A549 (cell line): Measurements from ENCODE around the gene OSBPL3. TPM values are rescaled to one million over a fixed set of nuclear protein-coding genes. Genes with fewer than 3 reads are reported as not detected.

ENCODE experiments used
- ATAC-seq, 2 experiments: fragments of 200-7000 bp in 1 of 2; fragments of >200 bp in 1 of 2; cut with Nextera tagmentation in 1 of 2; cut with Tn5 transposase in 1 of 2; 3 replicates each; pipeline versions ENCODE4 v1.8.0 to v1.9.1; 2018 to 2020; ENCODE audit warnings: mild to moderate bottlenecking in 1 of 2, moderate library complexity in 1 of 2
- CTCF ChIA-PET: fragments of 300-600 bp; sonication (Branson Sonifier 250); formaldehyde crosslinking; extraction: SDS; loops from one replicate; lab custom pipeline; 2021; ENCODE audit warnings: antibody characterized with exemption, inconsistent platforms; lab: Yijun Ruan, JAX
- POLR2A ChIA-PET: fragments of 350-600 bp; formaldehyde crosslinking; extraction: SDS; loops from one replicate; lab custom pipeline; 2021; ENCODE audit warnings: antibody characterized with exemption, inconsistent platforms; lab: Yijun Ruan, JAX
- DNase-seq, 2 experiments: peaks; one replicate each; pipeline versions ENCODE4 v3.0.0 to v3.0.0-alpha.2; 2011 to 2016; ENCODE audit warnings: low read depth in 1 of 2, low spot score in 1 of 2
- FAIRE-seq: peaks from 2 replicates; lab custom pipeline; 2011; peaks lifted over from hg19 to GRCh38; lab: Jason Lieb, UNC
- H3K27ac ChIP-seq, 2 experiments: fragments of >200 bp; sonication (Bioruptor Twin); formaldehyde crosslinking; 3 replicates each; pipeline ENCODE4 v1.5.1; 2016 to 2017
- H3K4me1 ChIP-seq: fragments of >200 bp; sonication (Bioruptor Twin); formaldehyde crosslinking; 3 replicates; pipeline ENCODE4 v1.6.1; 2016
- H3K4me2 ChIP-seq: fragments of >200 bp; sonication (Bioruptor Twin); formaldehyde crosslinking; 3 replicates; pipeline ENCODE4 v1.6.1; 2016
- H3K4me3 ChIP-seq: fragments of >200 bp; sonication (Bioruptor Twin); formaldehyde crosslinking; 3 replicates; pipeline ENCODE4 v1.5.1; 2016
- H3K9me3 ChIP-seq: fragments of >200 bp; sonication (Bioruptor Twin); formaldehyde crosslinking; 3 replicates; pipeline ENCODE4 v1.6.1; 2016
- ATOH8 ChIP-seq: fragments of 250-450 bp; sonication (Bioruptor Pico); IDR thresholded peaks from 2 replicates; pipeline ENCODE4 v1.5.0; 2020; ENCODE audit warnings: low read depth, mild to moderate bottlenecking, moderate library complexity
- CBX8 ChIP-seq: fragments of 200-600 bp; sonication (generic); IDR thresholded peaks from 2 replicates; pipeline ENCODE4 v1.6.1; 2016
- CHD4 ChIP-seq: fragments of 200-600 bp; sonication (generic); IDR thresholded peaks from 2 replicates; pipeline ENCODE4 v1.6.1; 2016; ENCODE audit warnings: antibody characterized with exemption, mild to moderate bottlenecking, borderline replicate concordance
- E2F6 ChIP-seq: IDR thresholded peaks from 2 replicates; pipeline ENCODE4 v1.6.1; 2012; ENCODE audit warnings: low read depth, borderline replicate concordance
- EP300 ChIP-seq, 2 experiments: fragments of >200 bp; sonication (Bioruptor Twin); formaldehyde crosslinking; IDR thresholded peaks; 2 replicates in 1 of 2; 3 replicates in 1 of 2; pipeline ENCODE4 v1.6.1; 2016 to 2017
- FOSL2 ChIP-seq, 2 experiments: fragments of 450-650 bp in 1 of 2; fragments of >200 bp in 1 of 2; sonication (Bioruptor Twin) in 1 of 2; formaldehyde crosslinking; IDR thresholded peaks; 2 replicates each; pipeline versions ENCODE4 v1.5.0 to v1.6.1; 2016 to 2020; ENCODE audit warnings: mild to moderate bottlenecking in 1 of 2, moderate library complexity in 1 of 2
- FOXS1 ChIP-seq: fragments of 250-450 bp; sonication (Bioruptor Pico); IDR thresholded peaks from 2 replicates; pipeline ENCODE4 v1.5.0; 2020; ENCODE audit warnings: mild to moderate bottlenecking, moderate library complexity
- HES2 ChIP-seq: fragments of >200 bp; sonication (Bioruptor Twin); formaldehyde crosslinking; IDR thresholded peaks from 2 replicates; pipeline ENCODE4 v1.6.1; 2016
- HEYL ChIP-seq: fragments of 250-450 bp; sonication (Bioruptor Pico); IDR thresholded peaks from 2 replicates; pipeline ENCODE4 v1.8.0; 2021; ENCODE audit warnings: mild to moderate bottlenecking, moderate library complexity
- HOXA7 ChIP-seq: fragments of 250-450 bp; sonication (Bioruptor Pico); IDR thresholded peaks from 2 replicates; pipeline ENCODE4 v1.5.0; 2020; ENCODE audit warnings: mild to moderate bottlenecking, moderate library complexity
- JUNB ChIP-seq: fragments of >200 bp; sonication (Bioruptor Twin); formaldehyde crosslinking; IDR thresholded peaks from 2 replicates; pipeline ENCODE4 v1.6.1; 2016
- KDM5A ChIP-seq: fragments of 200-600 bp; sonication (generic); IDR thresholded peaks from 2 replicates; pipeline ENCODE4 v1.6.1; 2016; ENCODE audit warnings: antibody characterized with exemption, mild to moderate bottlenecking
- MAFK ChIP-seq: fragments of 450-650 bp; IDR thresholded peaks from 2 replicates; pipeline ENCODE4 v1.6.1; 2014; ENCODE audit not compliant: partially characterized antibody
- MAX ChIP-seq: IDR thresholded peaks from 2 replicates; pipeline ENCODE4 v1.6.1; 2012
- NFE2L2 ChIP-seq: fragments of 150-350 bp; conservative IDR thresholded peaks from 2 replicates; pipeline ENCODE4 v1.6.1; 2014; ENCODE audit warnings: low read length
- NPAS2 ChIP-seq: fragments of 250-450 bp; sonication (Bioruptor Pico); IDR thresholded peaks from 2 replicates; pipeline ENCODE4 v1.8.0; 2022; ENCODE audit warnings: mild to moderate bottlenecking, moderate library complexity, borderline replicate concordance
- PBX3 ChIP-seq: IDR thresholded peaks from 2 replicates; pipeline ENCODE4 v1.6.1; 2012
- RNF2 ChIP-seq: fragments of 200-600 bp; sonication (generic); IDR thresholded peaks from 2 replicates; pipeline ENCODE4 v1.6.1; 2016; ENCODE audit warnings: low read depth, mild to moderate bottlenecking, antibody characterized with exemption, moderate library complexity, borderline replicate concordance
- SMC3 ChIP-seq: fragments of >200 bp; sonication (Bioruptor Twin); formaldehyde crosslinking; IDR thresholded peaks from 3 replicates; pipeline ENCODE4 v1.6.1; 2018; ENCODE audit warnings: inconsistent platforms
- TFCP2L1 ChIP-seq: fragments of 250-450 bp; sonication (Bioruptor Pico); IDR thresholded peaks from 2 replicates; pipeline ENCODE4 v1.5.0; 2021; ENCODE audit warnings: mild to moderate bottlenecking
- USF2 ChIP-seq: fragments of 450-650 bp; IDR thresholded peaks from 2 replicates; pipeline ENCODE4 v1.6.1; 2014; ENCODE audit warnings: antibody characterized with exemption
- WGBS: methylation state at CpG from one replicate; pipeline ENCODE4 v1.1.6; 2017; ENCODE audit errors: missing lambda C conversion rate; 5-methylcytosine and 5-hydroxymethylcytosine counted together
- polyA plus RNA-seq, 4 experiments: library from polyadenylated mRNA; depleted of rRNA in 3 of 4; stranded (reverse); fragments of >200 nt; fragmentation: RNase III in 1 of 4; extraction: RNeasy Plus Mini Kit Qiagen cat#74134 plus additional on column Dnase treatment in 1 of 4; gene quantifications; 2 replicates in 3 of 4; 3 replicates in 1 of 4; pipeline ENCODE4 v1.2.3, GENCODE V29; 2011 to 2017

OSBPL3 gene
- polyA plus RNA-seq, 2 of the 4 experiments (the other 2 are of a cell fraction) = 10.9 to 17.4 TPM

- no peak for FAIRE-seq
- 23% methylated on average over 5 of the region's 5 CpGs for WGBS
- peaks cover 14% of the 10 kb centered on the region for H3K4me1 ChIP-seq
- H3K9me3 ChIP-seq = peaks cover 7% of the 10 kb centered on the region; the same call in 1 of the 3 replicates
- ChIA-PET POLR2A (no interaction called here), CTCF (interaction anchor here (0.6 to 1.8 kb wide), 2 partner anchors 26 to 31 kb away, joined by 3 to 6 read pairs; no protein-coding TSS in a partner anchor)
- peak overlapping the region; percentile 62 to 75 for H3K27ac ChIP-seq
- no peak overlapping the region for H3K4me3 ChIP-seq
- ATAC-seq = peak; percentile 94 to 98
- TF ChIP-seq E2F6 = peak; percentile 41; the same call in 1 of the 2 replicates
- TF ChIP-seq CBX8 = no peak
- TF ChIP-seq EP300 (IDR thresholded peaks at IDR 0.05) = peak in 1 of 2 experiments; percentile 15; a peak in 1 of 5 replicates
- no peak for TF ChIP-seq NPAS2 (CRISPR knock-in tag)
- peak; percentile 87 for TF ChIP-seq MAFK
- peak; percentile 82 for TF ChIP-seq MAX
- TF ChIP-seq ATOH8 (CRISPR knock-in tag) = peak; percentile 35; the same call in 1 of the 2 replicates
- 0 out of 2 replicates have a peak, but pooled peaks have one; percentile 23 for TF ChIP-seq NFE2L2
- no peak for TF ChIP-seq FOSL2 (IDR thresholded peaks at IDR 0.05)
- peak; percentile 88 for TF ChIP-seq FOSL2 (CRISPR knock-in tag; IDR thresholded peaks at IDR 0.05)
- DNase-seq = peak; percentile 65 to 86
- peak overlapping the region; percentile 32 for H3K4me2 ChIP-seq
Observed at GRCh38 chr7:24786941-24787340, 193.0 kb downstream of the OSBPL3 start.

GRCh38 chr7:24786306-24786705, 193.7 kb downstream of the OSBPL3 start:
- peak overlapping the region; percentile 32; the same call in 1 of the 3 replicates for H3K4me2 ChIP-seq
- 89% methylated on average over 4 of the region's 4 CpGs for WGBS
- H3K9me3 ChIP-seq = peaks cover 7% of the 10 kb centered on the region; the same call in 1 of the 3 replicates
- ATAC-seq (no peak), FAIRE-seq (no peak), DNase-seq (no peak)
- peaks cover 14% of the 10 kb centered on the region for H3K4me1 ChIP-seq
- peak overlapping the region; percentile 62 to 75 for H3K27ac ChIP-seq
- no peak overlapping the region for H3K4me3 ChIP-seq
- ChIA-PET CTCF (no interaction called here), POLR2A (no interaction called here)
- TF ChIP-seq RNF2 = no peak
- no peak for TF ChIP-seq TFCP2L1 (CRISPR knock-in tag)
- TF ChIP-seq SMC3 = no peak
- TF ChIP-seq JUNB = no peak
- no peak for TF ChIP-seq ATOH8 (CRISPR knock-in tag)
- no peak for TF ChIP-seq KDM5A
- TF ChIP-seq CHD4 = no peak
- no peak for TF ChIP-seq FOXS1 (CRISPR knock-in tag)
- no peak for TF ChIP-seq USF2
- no peak for TF ChIP-seq HEYL (CRISPR knock-in tag)
- TF ChIP-seq HES2 = no peak
- no peak for TF ChIP-seq PBX3
- TF ChIP-seq HOXA7 (CRISPR knock-in tag) = no peak
